ENCODE data around the gene TTBK2.

The TTBK2 gene

DNA sequence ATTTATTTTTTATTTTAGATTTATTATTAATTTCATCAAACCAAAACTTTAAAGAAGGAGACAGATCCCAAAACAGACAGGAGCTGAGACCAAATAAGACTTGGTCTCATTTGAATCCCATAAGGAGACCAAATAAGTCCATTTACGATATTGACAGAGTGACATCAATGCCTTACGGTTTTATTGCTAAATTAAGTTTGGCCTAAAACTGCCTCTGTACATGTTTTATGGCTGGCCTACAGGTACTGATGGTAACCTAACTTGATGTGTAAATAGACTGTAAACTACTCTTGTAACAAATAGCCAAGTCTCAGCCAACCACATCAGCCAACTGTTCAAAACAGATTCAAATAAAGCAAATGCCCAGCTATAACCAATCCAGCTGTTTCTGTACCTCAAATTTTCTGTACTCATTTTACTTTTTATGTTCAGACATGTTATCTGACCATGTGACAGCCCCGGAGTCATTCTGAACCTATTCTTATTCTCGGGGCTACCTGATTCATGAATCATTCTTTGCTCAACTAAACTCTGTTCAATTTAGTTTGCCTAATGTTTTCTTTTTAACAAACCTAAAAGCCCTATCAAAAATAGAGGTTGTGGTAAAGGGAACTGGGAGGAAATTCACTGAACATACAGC lies 94.2 kb downstream of the TTBK2 start:
- no peaks in the 10 kb centered on the region for H3K27me3 ChIP-seq (ENCODE audit: control insufficient read depth in 1 of 2, insufficient read depth in 1 of 2, low read length in 2 of 2)
- H3K27ac ChIP-seq (ENCODE audit: low read length, poor library complexity, severe bottlenecking), result no peak overlapping the region
- no peak overlapping the region for H4K91ac ChIP-seq (ENCODE audit: low read length)
- no peak overlapping the region for H4K8ac ChIP-seq (ENCODE audit: low read length)
- H3K18ac ChIP-seq (ENCODE audit: low read depth in 1 of 2, low read length in 2 of 2), result no peak overlapping the region
- no peak overlapping the region for H3K4me2 ChIP-seq (ENCODE audit: low read length, poor library complexity, severe bottlenecking)
- H3K4me1 ChIP-seq (ENCODE audit: control insufficient read depth, insufficient read depth, low read depth, low read length), result no peaks in the 10 kb centered on the region
- H3K4me3 ChIP-seq (ENCODE audit: insufficient read depth in 1 of 2, low read depth in 1 of 2, low read length in 2 of 2), result no peak overlapping the region
- H3K4ac ChIP-seq (ENCODE audit: low read depth in 1 of 2, low read length in 2 of 2), result no peak overlapping the region
- peaks cover 2% of the 10 kb centered on the region for H3K79me1 ChIP-seq (replicated peaks; ENCODE audit: low read length, poor library complexity, severe bottlenecking)
- peaks cover 0 to 14% of the 10 kb centered on the region in 2 experiments for H3K36me3 ChIP-seq (ENCODE audit: control insufficient read depth in 1 of 2, insufficient read depth in 2 of 2, low read depth in 1 of 2, low read length in 2 of 2)
- H2AK5ac ChIP-seq (ENCODE audit: low read length, severe bottlenecking), result no peak overlapping the region
- H3K9ac ChIP-seq (ENCODE audit: low read length), result no peak overlapping the region
- H2BK12ac ChIP-seq (ENCODE audit: low read length in 2 of 2), result no peak overlapping the region
- H3K14ac ChIP-seq (ENCODE audit: low read length in 2 of 2), result no peak overlapping the region
- H2AFZ ChIP-seq (ENCODE audit: low read depth, low read length), result no peak overlapping the region
- no peak overlapping the region for H2BK5ac ChIP-seq (ENCODE audit: low read depth, low read length, poor library complexity, severe bottlenecking)
- H2BK15ac ChIP-seq (ENCODE audit: low read depth, poor library complexity, severe bottlenecking), result no peak overlapping the region
- no peaks in the 10 kb centered on the region for H3K9me3 ChIP-seq (ENCODE audit: control insufficient read depth, low read length)
- H2BK120ac ChIP-seq (ENCODE audit: low read depth, low read length), result no peak overlapping the region
- no peak overlapping the region for H3K23ac ChIP-seq (ENCODE audit: low read length in 2 of 2)
- no peak for DNase-seq
- 92% methylated on average over 4 of the region's 4 CpGs for WGBS

DNA sequence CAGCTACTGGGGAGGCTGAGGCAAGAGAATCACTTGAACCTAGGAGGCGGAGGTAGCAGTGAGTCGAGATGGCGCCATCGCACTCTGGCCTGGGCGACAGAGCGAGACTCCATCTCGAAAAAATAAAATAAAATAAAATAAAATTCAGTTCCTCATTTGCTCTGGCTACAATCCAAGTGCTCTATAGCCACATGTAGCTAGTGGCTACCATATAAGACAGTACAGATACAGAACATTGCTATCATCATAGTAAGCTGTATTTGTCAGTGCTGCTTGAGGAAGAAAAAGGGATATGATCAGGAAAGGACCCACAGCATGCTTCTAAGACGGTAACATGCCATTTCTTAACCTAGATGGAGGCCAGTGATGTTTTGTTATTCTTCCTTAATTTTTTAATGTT lies 95.0 kb downstream of the TTBK2 start:
- H4K91ac ChIP-seq (ENCODE audit: low read length), result no peak overlapping the region
- peaks cover 3 to 14% of the 10 kb centered on the region in 2 experiments for H3K36me3 ChIP-seq (ENCODE audit: control insufficient read depth in 1 of 2, insufficient read depth in 2 of 2, low read depth in 1 of 2, low read length in 2 of 2)
- no peak overlapping the region for H3K4me2 ChIP-seq (ENCODE audit: low read length, poor library complexity, severe bottlenecking)
- no peak overlapping the region for H2AK5ac ChIP-seq (ENCODE audit: low read length, severe bottlenecking)
- no peak overlapping the region for H3K4me3 ChIP-seq (ENCODE audit: insufficient read depth in 1 of 2, low read depth in 1 of 2, low read length in 2 of 2)
- no peaks in the 10 kb centered on the region for H3K9me3 ChIP-seq (ENCODE audit: control insufficient read depth, low read length)
- no peaks in the 10 kb centered on the region for H3K27me3 ChIP-seq (ENCODE audit: control insufficient read depth in 1 of 2, insufficient read depth in 1 of 2, low read length in 2 of 2)
- H4K8ac ChIP-seq (ENCODE audit: low read length), result no peak overlapping the region
- no peak overlapping the region for H3K18ac ChIP-seq (ENCODE audit: low read depth in 1 of 2, low read length in 2 of 2)
- no peak overlapping the region for H3K27ac ChIP-seq (ENCODE audit: low read length, poor library complexity, severe bottlenecking)
- H3K14ac ChIP-seq (ENCODE audit: low read length in 2 of 2), result no peak overlapping the region
- H3K4me1 ChIP-seq (ENCODE audit: control insufficient read depth, insufficient read depth, low read depth, low read length), result no peaks in the 10 kb centered on the region
- H2BK15ac ChIP-seq (ENCODE audit: low read depth, poor library complexity, severe bottlenecking), result no peak overlapping the region
- H3K79me1 ChIP-seq (replicated peaks; ENCODE audit: low read length, poor library complexity, severe bottlenecking), result peaks cover 3% of the 10 kb centered on the region
- WGBS, result 98% methylated on average over 8 of the region's 8 CpGs
- no peak overlapping the region for H2BK12ac ChIP-seq (ENCODE audit: low read length in 2 of 2)
- H3K9ac ChIP-seq (ENCODE audit: low read length), result no peak overlapping the region
- H3K4ac ChIP-seq (ENCODE audit: low read depth in 1 of 2, low read length in 2 of 2), result no peak overlapping the region
- no peak overlapping the region for H3K23ac ChIP-seq (ENCODE audit: low read length in 2 of 2)
- H2AFZ ChIP-seq (ENCODE audit: low read depth, low read length), result no peak overlapping the region
- H2BK5ac ChIP-seq (ENCODE audit: low read depth, low read length, poor library complexity, severe bottlenecking), result no peak overlapping the region
- H2BK120ac ChIP-seq (ENCODE audit: low read depth, low read length), result no peak overlapping the region
- DNase-seq, result no peak

DNA sequence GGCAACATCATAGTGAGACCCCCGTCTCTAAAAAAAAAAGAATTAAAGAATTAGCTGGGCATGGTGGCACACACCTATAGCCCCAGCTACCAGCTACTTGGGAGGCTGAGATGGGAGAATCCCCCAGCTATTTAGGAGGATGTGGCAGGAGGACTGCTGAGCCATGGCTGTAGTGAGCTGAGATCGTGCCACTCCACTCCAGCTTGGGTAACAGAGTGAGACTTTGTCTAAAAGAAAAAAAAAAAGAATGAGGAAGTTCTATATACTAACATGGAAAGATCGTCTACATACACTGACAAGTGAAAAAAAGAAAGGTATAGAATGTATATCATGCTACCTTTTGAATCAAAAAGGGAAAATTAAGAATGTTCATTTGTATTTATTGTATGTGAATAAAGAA lies 99.8 kb downstream of the TTBK2 start:
- no peak overlapping the region for H2BK12ac ChIP-seq (ENCODE audit: low read length in 2 of 2)
- no peak overlapping the region for H2BK5ac ChIP-seq (ENCODE audit: low read depth, low read length, poor library complexity, severe bottlenecking)
- no peaks in the 10 kb centered on the region for H3K9me3 ChIP-seq (ENCODE audit: control insufficient read depth, low read length)
- no peak overlapping the region for H2BK120ac ChIP-seq (ENCODE audit: low read depth, low read length)
- WGBS, result 100% methylated on average over 1 of the region's 3 CpGs
- no peak overlapping the region for H3K9ac ChIP-seq (ENCODE audit: low read length)
- H3K18ac ChIP-seq (ENCODE audit: low read depth in 1 of 2, low read length in 2 of 2), result no peak overlapping the region
- peaks cover 3 to 6% of the 10 kb centered on the region in 2 experiments for H3K36me3 ChIP-seq (ENCODE audit: control insufficient read depth in 1 of 2, insufficient read depth in 2 of 2, low read depth in 1 of 2, low read length in 2 of 2)
- H3K4me2 ChIP-seq (ENCODE audit: low read length, poor library complexity, severe bottlenecking), result no peak overlapping the region
- H3K23ac ChIP-seq (ENCODE audit: low read length in 2 of 2), result no peak overlapping the region
- no peaks in the 10 kb centered on the region for H3K4me1 ChIP-seq (ENCODE audit: control insufficient read depth, insufficient read depth, low read depth, low read length)
- H3K4me3 ChIP-seq (ENCODE audit: insufficient read depth in 1 of 2, low read depth in 1 of 2, low read length in 2 of 2), result no peak overlapping the region
- no peak overlapping the region for H3K14ac ChIP-seq (ENCODE audit: low read length in 2 of 2)
- H2AK5ac ChIP-seq (ENCODE audit: low read length, severe bottlenecking), result no peak overlapping the region
- peaks cover 1% of the 10 kb centered on the region for H3K79me1 ChIP-seq (replicated peaks; ENCODE audit: low read length, poor library complexity, severe bottlenecking)
- H2BK15ac ChIP-seq (ENCODE audit: low read depth, poor library complexity, severe bottlenecking), result no peak overlapping the region
- H3K27ac ChIP-seq (ENCODE audit: low read length, poor library complexity, severe bottlenecking), result no peak overlapping the region
- H3K4ac ChIP-seq (ENCODE audit: low read depth in 1 of 2, low read length in 2 of 2), result no peak overlapping the region
- no peak overlapping the region for H2AFZ ChIP-seq (ENCODE audit: low read depth, low read length)
- no peak for DNase-seq
- no peaks in the 10 kb centered on the region for H3K27me3 ChIP-seq (ENCODE audit: control insufficient read depth in 1 of 2, insufficient read depth in 1 of 2, low read length in 2 of 2)
- no peak overlapping the region for H4K91ac ChIP-seq (ENCODE audit: low read length)
- H4K8ac ChIP-seq (ENCODE audit: low read length), result no peak overlapping the region

DNA sequence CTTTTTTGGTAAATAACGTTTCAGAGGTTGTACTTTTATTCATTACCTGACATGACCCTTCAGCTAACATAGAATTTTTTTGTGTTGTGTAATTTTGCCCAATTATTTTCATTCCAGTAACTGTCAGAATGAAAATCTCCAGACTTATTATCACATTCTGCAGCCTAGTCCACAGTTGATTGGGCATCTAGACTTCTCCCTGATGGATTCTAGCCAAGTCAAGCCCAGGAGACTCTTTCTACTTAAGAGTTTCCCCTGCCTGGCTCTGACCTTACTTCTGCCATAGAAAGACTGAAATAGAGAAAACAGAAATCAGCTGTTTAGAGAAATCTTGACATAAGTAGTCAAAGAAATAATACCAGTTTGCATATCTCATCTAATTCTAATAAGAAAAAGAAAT lies 100.8 kb downstream of the TTBK2 start:
- H3K4me2 ChIP-seq (ENCODE audit: low read length, poor library complexity, severe bottlenecking), result no peak overlapping the region
- no peaks in the 10 kb centered on the region for H3K9me3 ChIP-seq (ENCODE audit: control insufficient read depth, low read length)
- no peak overlapping the region for H3K27ac ChIP-seq (ENCODE audit: low read length, poor library complexity, severe bottlenecking)

More for the DNA sequence above, 100.8 kb downstream of the TTBK2 start:
- no peak overlapping the region for H3K4ac ChIP-seq (ENCODE audit: low read depth in 1 of 2, low read length in 2 of 2)
- H3K23ac ChIP-seq (ENCODE audit: low read length in 2 of 2), result no peak overlapping the region
- H3K79me1 ChIP-seq (replicated peaks; ENCODE audit: low read length, poor library complexity, severe bottlenecking), result peaks cover 1% of the 10 kb centered on the region
- no peaks in the 10 kb centered on the region for H3K4me1 ChIP-seq (ENCODE audit: control insufficient read depth, insufficient read depth, low read depth, low read length)
- H2AFZ ChIP-seq (ENCODE audit: low read depth, low read length), result no peak overlapping the region
- no peak overlapping the region for H2BK15ac ChIP-seq (ENCODE audit: low read depth, poor library complexity, severe bottlenecking)
- H2BK120ac ChIP-seq (ENCODE audit: low read depth, low read length), result no peak overlapping the region
- H3K18ac ChIP-seq (ENCODE audit: low read depth in 1 of 2, low read length in 2 of 2), result no peak overlapping the region
- no peak overlapping the region for H2BK5ac ChIP-seq (ENCODE audit: low read depth, low read length, poor library complexity, severe bottlenecking)
- H2BK12ac ChIP-seq (ENCODE audit: low read length in 2 of 2), result no peak overlapping the region
- H3K27me3 ChIP-seq (ENCODE audit: control insufficient read depth in 1 of 2, insufficient read depth in 1 of 2, low read length in 2 of 2), result no peaks in the 10 kb centered on the region
- no peak for DNase-seq
- no peak overlapping the region for H2AK5ac ChIP-seq (ENCODE audit: low read length, severe bottlenecking)
- H4K8ac ChIP-seq (ENCODE audit: low read length), result no peak overlapping the region
- H3K14ac ChIP-seq (ENCODE audit: low read length in 2 of 2), result no peak overlapping the region
- no CpG with 5 or more reads among the region's 1 CpG for WGBS
- no peak overlapping the region for H3K4me3 ChIP-seq (ENCODE audit: insufficient read depth in 1 of 2, low read depth in 1 of 2, low read length in 2 of 2)
- peaks cover 3 to 6% of the 10 kb centered on the region in 2 experiments for H3K36me3 ChIP-seq (ENCODE audit: control insufficient read depth in 1 of 2, insufficient read depth in 2 of 2, low read depth in 1 of 2, low read length in 2 of 2)
- no peak overlapping the region for H4K91ac ChIP-seq (ENCODE audit: low read length)
- H3K9ac ChIP-seq (ENCODE audit: low read length), result no peak overlapping the region

Measured in mesenchymal stem cell (in vitro differentiated cells and primary cell).